ENCODE results near the gene ABTB2. TPM values are rescaled to one million over a fixed set of nuclear protein-coding genes. Genes with fewer than 3 reads are reported as not detected.

Gene ABTB2
- total and polyA plus RNA-seq, 2 of the 8 experiments (the other 6 are each of a cell fraction or from before 2014, with no cell fraction given): 7.7 to 10.2 TPM

GRCh38 chr11:34146411-34146810 lies 211.4 kb downstream of the ABTB2 start (continued):
- TF ChIP-seq CHD7 (IDR thresholded peaks at IDR 0.05; ENCODE audit: insufficient replicate concordance, low read length) (no peak), YY1 (IDR thresholded peaks at IDR 0.05; ENCODE audit: low read depth, low read length) (no peak), FOSL1 (IDR thresholded peaks at IDR 0.05; ENCODE audit: insufficient read depth, low read depth, low read length) (no peak), ZNF274 (IDR thresholded peaks at IDR 0.05; ENCODE audit: borderline replicate concordance, extremely low read depth, low read length) (no peak), CTBP2 (IDR thresholded peaks at IDR 0.05; ENCODE audit: borderline replicate concordance, insufficient read depth, insufficient read length, low read length) (no peak), NRF1 (IDR thresholded peaks at IDR 0.05; ENCODE audit: low read depth, low read length) (no peak), HDAC2 (IDR thresholded peaks at IDR 0.05; ENCODE audit: borderline replicate concordance in 1 of 2, low read depth in 2 of 2, low read length in 2 of 2) (no peak), CBX5 (IDR thresholded peaks at IDR 0.05; ENCODE audit: low read depth, low read length) (no peak), TCF12 (IDR thresholded peaks at IDR 0.05; ENCODE audit: low read depth, low read length) (no peak), MAX (IDR thresholded peaks at IDR 0.05) (no peak), SIRT6 (IDR thresholded peaks at IDR 0.05; ENCODE audit: low read length) (no peak)
